Measurements from ENCODE around the gene LOC128125822.
"Not testable (repeated sequence)": the region's sequence is repeated elsewhere in the genome, so short reads cannot be mapped to it uniquely, and the experiment has no call there.

Gene LOC128125822

DNA sequence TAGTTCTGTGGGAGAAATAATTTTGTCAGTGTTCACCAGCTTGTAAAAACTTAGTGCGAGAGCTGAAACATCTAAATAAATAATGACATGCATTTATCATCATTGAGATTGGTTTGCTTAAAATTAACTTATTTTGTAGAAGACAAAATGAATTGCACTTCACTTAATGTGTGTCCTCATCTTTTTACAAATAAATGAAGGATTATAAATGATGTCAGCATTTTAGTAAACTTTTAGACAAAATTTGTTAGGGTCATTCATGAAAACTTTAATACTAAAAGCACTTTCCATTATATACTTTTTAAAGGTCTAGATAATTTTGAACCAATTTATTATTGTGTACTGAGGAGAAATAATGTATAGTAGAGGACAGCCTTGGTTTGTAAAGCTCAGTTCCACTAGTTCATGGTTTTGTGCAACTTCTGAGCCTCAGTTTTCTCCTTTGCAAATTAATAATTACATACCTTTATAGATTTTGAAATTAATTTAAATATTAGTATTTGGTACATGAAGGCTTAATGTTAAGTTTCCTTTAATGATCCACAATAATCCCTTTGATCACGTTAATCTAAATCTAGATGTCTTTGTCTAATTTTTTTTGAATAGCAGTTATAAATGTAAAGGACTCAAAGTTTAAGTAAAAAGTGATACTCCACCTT lies 9.2 kb downstream of the LOC128125822 start:
- intact Hi-C loops (cut with DNase I; ENCODE audit: low total_unique reads) = no loop called here
- Histone ChIP-seq H3K4me3 (no peak overlapping the region), H3K27ac (no peak overlapping the region), H3K36me3 (peaks cover 6% of the 10 kb centered on the region), H3K27me3 (no peaks in the 10 kb centered on the region), H3K4me1 (no peaks in the 10 kb centered on the region), H3K9me3 (no peaks in the 10 kb centered on the region)
- TF ChIP-seq POLR2AphosphoS5 (IDR thresholded peaks at IDR 0.05) (no peak), CTCF (IDR thresholded peaks at IDR 0.05) (no peak), POLR2A (IDR thresholded peaks at IDR 0.05) (no peak)
- DNase-seq (ENCODE audit: low spot score in 2 of 2) = no peak

DNA sequence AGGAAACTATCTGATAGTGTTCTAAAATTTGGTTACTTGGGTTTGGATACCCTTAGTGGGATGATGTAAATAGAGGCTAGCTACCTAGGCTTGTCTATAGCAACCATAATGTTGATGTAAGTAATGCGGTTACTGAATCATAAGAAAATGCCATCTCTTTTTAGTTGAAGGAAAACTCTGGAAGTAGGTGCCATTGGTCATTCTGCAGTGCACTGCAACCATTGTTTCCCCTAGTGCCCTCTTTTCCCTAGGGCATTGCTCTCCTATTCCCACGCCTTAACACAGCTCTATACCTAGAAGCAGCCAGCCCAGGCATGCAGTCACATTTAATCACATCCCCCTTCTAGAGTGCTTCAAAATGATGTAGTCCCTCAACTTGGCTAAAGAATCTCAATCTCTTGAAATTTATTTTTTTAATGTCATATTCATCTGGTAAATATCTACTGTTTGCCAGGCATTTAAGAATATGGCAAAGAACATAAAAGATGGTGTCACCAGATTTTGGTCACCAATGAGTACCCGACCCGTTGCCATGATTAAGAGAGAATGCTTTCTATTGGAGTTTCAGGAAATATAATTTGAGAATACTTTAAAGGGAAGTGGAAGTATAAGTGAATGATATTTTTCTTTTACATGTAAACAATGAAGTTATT lies 10.4 kb downstream of the LOC128125822 start:
- H3K4me1 ChIP-seq = no peaks in the 10 kb centered on the region
- no peaks in the 10 kb centered on the region for H3K9me3 ChIP-seq
- TF ChIP-seq POLR2AphosphoS5 (IDR thresholded peaks at IDR 0.05) = no peak
- no peak for TF ChIP-seq POLR2A (IDR thresholded peaks at IDR 0.05)
- no peak for TF ChIP-seq CTCF (IDR thresholded peaks at IDR 0.05)
- H3K4me3 ChIP-seq = no peak overlapping the region
- no peaks in the 10 kb centered on the region for H3K27me3 ChIP-seq
- no peak for DNase-seq (ENCODE audit: low spot score in 2 of 2)
- H3K27ac ChIP-seq = no peak overlapping the region
- peaks cover 6% of the 10 kb centered on the region for H3K36me3 ChIP-seq
- intact Hi-C loops (cut with DNase I; ENCODE audit: low total_unique reads) = no loop called here

GRCh38 chr6:63584125-63584514 lies 11.8 kb downstream of the LOC128125822 start:
- no peak for DNase-seq (ENCODE audit: low spot score in 2 of 2)
- Histone ChIP-seq H3K27ac (no peak overlapping the region), H3K4me3 (no peak overlapping the region), H3K9me3 (no peaks in the 10 kb centered on the region), H3K27me3 (no peaks in the 10 kb centered on the region), H3K36me3 (no peaks in the 10 kb centered on the region), H3K4me1 (no peaks in the 10 kb centered on the region)
- intact Hi-C loops (cut with DNase I; ENCODE audit: low total_unique reads) = no loop called here
- TF ChIP-seq CTCF (IDR thresholded peaks at IDR 0.05) = no peak
- TF ChIP-seq POLR2AphosphoS5 (IDR thresholded peaks at IDR 0.05) = no peak
- TF ChIP-seq POLR2A (IDR thresholded peaks at IDR 0.05) = no peak

GRCh38 chr6:63584566-63584965 lies 12.3 kb downstream of the LOC128125822 start:
- TF ChIP-seq CTCF (IDR thresholded peaks at IDR 0.05) = no peak
- no peak for TF ChIP-seq POLR2A (IDR thresholded peaks at IDR 0.05)
- H3K9me3 ChIP-seq = no peaks in the 10 kb centered on the region
- DNase-seq (ENCODE audit: low spot score in 2 of 2) = no peak

DNA sequence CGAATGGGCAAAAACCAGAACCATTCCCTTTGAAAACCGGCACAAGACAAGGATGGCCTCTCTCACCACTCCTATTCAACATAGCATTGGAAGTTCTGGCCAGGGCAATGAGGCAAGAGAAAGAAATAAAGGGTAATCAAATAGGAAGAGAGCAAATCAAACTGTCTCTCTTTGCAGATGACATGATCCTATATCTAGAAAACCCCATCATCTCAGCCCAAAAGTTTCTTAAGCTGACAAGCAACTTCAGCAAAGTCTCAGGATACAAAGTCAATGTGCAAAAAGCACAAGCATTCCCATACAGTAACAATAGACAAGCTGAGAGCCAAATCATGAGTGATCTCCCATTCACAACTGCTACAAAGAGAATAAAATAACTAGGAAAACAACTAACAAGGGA lies 13.4 kb downstream of the LOC128125822 start:
- H3K36me3 ChIP-seq; DNase-seq (ENCODE audit: low spot score in 2 of 2); H3K4me1 ChIP-seq; H3K27ac ChIP-seq; intact Hi-C loops (cut with DNase I; ENCODE audit: low total_unique reads); H3K9me3 ChIP-seq; H3K4me3 ChIP-seq; H3K27me3 ChIP-seq: not testable (repeated sequence)

More at GRCh38 chr6:63584566-63584965, 12.3 kb downstream of the LOC128125822 start:
- Histone ChIP-seq H3K4me1 (no peaks in the 10 kb centered on the region), H3K36me3 (no peaks in the 10 kb centered on the region), H3K27ac (no peak overlapping the region), H3K4me3 (no peak overlapping the region), H3K27me3 (no peaks in the 10 kb centered on the region)
- intact Hi-C loops (cut with DNase I; ENCODE audit: low total_unique reads) = no loop called here
